HG03565 (cell line): ENCODE results near the gene TRPM3.
"Not testable (repeated sequence)": the region's sequence is repeated elsewhere in the genome, so short reads cannot be mapped to it uniquely, and the experiment has no call there.

Experiments
- ATAC-seq: cut with Tn5 transposase; IDR thresholded peaks from one replicate; pipeline ENCODE4 v1.9.1; 2021; ENCODE audit warnings: mild to moderate bottlenecking, moderate library complexity; ENCODE audit not compliant: unreplicated experiment

Gene TRPM3

DNA sequence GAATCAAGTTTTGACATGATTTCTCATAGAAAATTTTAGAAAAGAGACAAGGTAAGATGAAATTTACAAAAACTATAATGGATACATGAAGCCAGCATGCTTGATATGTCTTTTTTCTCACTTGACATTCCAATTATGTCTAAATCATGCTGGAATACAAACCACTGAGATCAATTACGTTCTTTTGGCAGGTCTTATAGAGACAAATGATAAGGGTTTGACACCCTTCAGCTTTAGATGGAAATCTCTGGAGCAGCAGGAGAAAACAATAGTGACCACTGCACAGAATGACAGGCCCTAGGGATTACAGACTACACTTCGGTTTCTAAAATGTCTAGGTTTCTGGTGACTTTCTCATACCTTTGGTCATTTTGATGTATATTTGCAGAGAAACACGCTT, 342.9 kb downstream of the TRPM3 start:
- no peak for ATAC-seq

DNA sequence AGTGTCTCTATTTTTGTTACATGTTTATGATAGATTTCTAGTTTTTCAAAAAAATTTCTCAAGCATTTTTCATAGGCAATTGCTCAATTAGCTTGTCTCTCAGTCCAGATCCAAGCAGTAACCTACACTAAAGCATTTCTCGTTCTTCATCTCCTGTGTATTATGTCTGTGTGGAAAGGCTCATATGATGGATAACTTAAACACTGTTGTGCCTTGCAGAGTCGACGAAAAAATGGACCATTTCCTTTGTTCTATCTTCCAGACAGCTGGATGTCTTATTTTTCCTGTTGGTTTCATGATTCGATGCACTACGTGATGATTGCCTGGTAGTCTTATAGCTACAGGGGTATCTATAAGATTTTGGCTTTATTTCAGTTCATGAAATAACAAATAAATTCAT, 347.8 kb downstream of the TRPM3 start:
- no peak for ATAC-seq

GRCh38 chr9:70772601-70773000, 348.8 kb downstream of the TRPM3 start:
- no peak for ATAC-seq

GRCh38 chr9:70765946-70766345, 355.5 kb downstream of the TRPM3 start:
- no peak for ATAC-seq

GRCh38 chr9:70761139-70761670, 360.2 kb downstream of the TRPM3 start:
- ATAC-seq: no peak

DNA sequence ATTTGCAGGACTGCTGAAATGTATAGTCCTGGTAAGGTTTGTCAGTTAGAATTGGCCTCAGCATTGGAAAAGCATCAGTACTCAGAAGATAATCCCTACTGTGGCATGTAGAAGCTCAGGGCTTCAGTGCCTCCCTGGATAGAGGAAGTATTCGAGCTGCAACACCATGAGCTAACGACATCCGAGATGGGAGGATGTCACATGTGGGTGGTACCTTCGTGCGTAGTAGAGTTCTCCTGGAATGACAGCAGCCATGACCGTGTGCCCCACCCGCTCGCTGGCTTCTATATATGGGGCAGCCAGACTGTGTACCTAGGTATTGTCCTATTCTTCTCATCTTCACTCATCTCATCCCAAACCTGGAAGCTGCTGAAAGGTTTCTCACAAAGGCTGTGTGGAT, 361.2 kb downstream of the TRPM3 start:
- no peak for ATAC-seq

- no peak for ATAC-seq
Observed at GRCh38 chr9:70753311-70753710, 368.1 kb downstream of the TRPM3 start.

DNA sequence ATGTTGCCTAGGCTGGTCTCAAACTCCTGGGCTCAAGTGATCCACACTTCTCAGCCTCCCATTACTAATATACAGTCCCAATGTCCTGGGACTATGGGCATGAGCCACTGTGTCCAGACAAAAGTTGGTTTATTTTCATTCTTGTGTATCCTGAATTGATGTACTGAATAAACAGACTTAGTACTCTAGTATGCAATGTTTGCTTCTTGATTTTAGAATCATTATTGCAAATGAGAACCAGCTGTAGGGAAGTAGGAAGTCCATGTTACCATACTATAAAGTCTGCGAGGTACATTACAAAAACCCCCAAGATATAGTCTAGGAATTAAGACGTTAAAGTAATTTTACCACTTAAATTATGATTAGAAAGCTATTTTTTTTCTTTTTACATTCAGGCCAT, 372.4 kb downstream of the TRPM3 start:
- no peak for ATAC-seq

GRCh38 chr9:70747261-70747718, 374.1 kb downstream of the TRPM3 start:
- no peak for ATAC-seq

GRCh38 chr9:70746760-70747159, 374.7 kb downstream of the TRPM3 start:
- ATAC-seq: no peak

GRCh38 chr9:70746316-70746715, 375.1 kb downstream of the TRPM3 start:
- ATAC-seq: no peak

DNA sequence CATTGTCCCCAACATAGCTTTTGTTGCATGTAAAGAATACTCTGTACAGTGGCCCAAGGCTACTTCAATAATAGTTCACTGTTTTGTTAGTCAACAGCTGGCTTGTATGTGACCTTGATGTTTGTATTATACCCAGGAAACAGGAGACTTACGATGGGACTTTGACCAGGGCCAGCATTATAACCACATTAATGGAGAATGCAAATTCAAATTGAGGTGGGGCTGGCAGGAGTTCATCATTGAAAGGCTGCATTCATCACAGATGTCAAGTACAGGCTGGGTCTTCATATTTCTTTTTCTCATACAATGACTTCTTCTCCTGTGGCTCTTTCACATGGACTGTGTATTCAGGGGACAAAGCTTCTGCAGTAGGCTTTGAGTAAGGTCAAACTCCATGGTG, 396.6 kb downstream of the TRPM3 start:
- ATAC-seq: not testable (repeated sequence)

DNA sequence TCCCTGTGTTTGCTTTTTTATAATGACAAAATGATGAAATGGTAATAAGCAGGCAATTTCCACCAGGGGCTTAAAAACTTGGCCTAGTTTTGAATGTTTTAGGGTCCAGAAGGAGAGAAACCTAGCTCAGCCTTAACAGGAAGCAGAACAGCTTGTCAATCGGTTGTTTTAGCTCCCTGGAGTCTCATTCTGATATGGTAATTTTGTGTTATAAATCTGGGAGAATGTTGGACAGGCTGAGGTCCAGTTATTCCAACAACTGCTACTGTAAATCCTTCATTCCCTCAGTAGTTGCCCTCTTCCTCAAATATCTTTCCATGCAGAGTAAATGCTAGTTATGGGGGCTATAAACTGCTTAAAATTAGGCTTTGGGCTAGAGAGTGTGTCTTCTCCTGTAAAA, 397.4 kb downstream of the TRPM3 start:
- not testable (repeated sequence) for ATAC-seq

- ATAC-seq: not testable (repeated sequence)
Observed at GRCh38 chr9:70706797-70707196, 414.6 kb downstream of the TRPM3 start.

- no peak for ATAC-seq
Observed at GRCh38 chr9:70701163-70701562, 420.3 kb downstream of the TRPM3 start.

- ATAC-seq: no peak
Observed at GRCh38 chr9:70696694-70697335, 424.6 kb downstream of the TRPM3 start.

DNA sequence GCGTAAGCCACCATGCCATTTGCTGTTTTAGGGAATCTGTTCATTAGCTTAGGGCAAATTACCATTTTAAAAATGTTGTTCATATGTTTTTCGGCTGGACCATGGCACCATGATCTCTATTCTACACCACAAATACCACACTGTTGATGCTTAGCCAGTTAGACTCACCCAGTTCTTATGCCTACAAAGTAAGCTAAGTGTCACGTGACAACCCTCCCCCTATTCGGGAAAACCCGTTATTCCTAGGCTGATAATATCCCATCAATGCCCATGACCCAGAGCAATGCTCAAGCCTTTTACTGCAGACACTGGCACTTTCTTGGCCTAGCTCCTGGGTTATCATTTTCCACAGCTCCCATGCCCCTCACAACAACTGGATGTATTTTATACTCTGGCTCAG, 426.7 kb downstream of the TRPM3 start:
- ATAC-seq: no peak

- ATAC-seq: no peak
Observed at GRCh38 chr9:70693186-70693585, 428.2 kb downstream of the TRPM3 start.

GRCh38 chr9:70692431-70692830, 429.0 kb downstream of the TRPM3 start:
- ATAC-seq: no peak

DNA sequence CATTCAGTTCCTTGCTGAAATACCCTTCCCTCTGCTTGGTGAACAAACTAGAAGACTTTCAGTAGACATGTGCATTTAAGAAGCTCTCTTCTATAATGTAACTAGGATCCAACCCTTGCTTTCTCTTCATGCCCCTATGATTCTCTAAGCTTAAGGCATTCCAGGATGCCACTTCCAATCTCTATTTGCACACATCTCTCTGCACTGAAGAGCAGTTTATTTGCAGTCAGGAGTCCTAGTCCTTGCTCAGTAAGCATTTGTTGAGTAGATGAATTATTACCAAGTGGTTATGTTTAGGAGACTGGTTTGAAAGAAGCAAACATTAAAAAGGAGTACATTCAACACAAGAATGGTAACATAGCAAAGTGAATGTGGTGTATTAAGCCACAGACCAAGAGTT, 432.7 kb downstream of the TRPM3 start:
- no peak for ATAC-seq

- no peak for ATAC-seq
Observed at GRCh38 chr9:70683841-70684240, 437.6 kb downstream of the TRPM3 start.

DNA sequence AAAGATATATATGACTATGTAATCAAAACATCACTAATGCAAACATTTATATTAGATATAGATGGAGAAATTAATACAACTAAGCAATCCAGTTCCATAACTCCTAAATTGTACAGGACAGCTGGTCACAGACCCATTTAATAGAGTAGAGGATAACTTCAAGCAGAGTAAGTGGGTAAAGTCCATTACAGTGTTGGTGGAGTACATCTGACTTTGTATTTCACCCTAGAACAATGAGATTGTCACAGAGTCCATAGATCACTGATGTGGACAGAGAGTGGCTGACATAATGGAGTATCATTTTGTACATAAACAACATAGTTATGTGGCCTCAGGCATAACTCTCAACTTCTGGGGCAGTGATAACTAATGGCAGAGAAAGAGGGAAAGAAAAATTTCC, 439.1 kb downstream of the TRPM3 start:
- no peak for ATAC-seq

DNA sequence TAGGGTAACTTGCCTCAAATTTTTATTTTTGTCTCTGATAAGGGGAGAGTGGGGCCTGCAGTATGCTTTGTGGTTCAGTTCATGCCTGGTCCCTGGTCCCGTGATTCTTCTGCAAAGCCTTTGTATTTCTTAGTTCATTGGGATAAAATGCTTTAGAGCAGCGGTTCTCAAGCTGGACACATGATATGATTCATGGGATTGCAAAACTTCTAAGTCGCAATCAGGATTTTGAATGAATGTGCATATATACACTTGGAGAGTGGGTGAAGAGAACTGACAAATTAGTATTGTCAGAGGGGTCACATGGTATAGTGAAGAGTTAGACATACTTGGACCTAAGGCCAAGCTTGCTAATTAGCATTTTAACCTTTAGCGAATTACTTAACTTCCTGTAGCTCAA, 441.6 kb downstream of the TRPM3 start:
- no peak for ATAC-seq
